ENCODE measurements around the gene WTAP. TPM values are rescaled to one million over a fixed set of nuclear protein-coding genes. Genes with fewer than 3 reads are reported as not detected.

Gene WTAP
- total RNA-seq, 1 experiment from 2014 or later: 44.7 TPM

- Histone ChIP-seq H3K4me3 (no peak overlapping the region), H3K36me3 (ENCODE audit: low read depth) (peaks cover 27% of the 10 kb centered on the region), H3K79me2 (ENCODE audit: low read depth) (no peaks in the 10 kb centered on the region), H3K4me1 (replicated peaks; ENCODE audit: insufficient read depth) (no peaks in the 10 kb centered on the region), H3K4me2 (no peak overlapping the region), H2AFZ (no peak overlapping the region), H3K27me3 (ENCODE audit: insufficient read depth, low read depth) (no peaks in the 10 kb centered on the region), H3F3A (ENCODE audit: insufficient read depth, low read depth) (peaks cover 28% of the 10 kb centered on the region), H3K9me2 (ENCODE audit: insufficient read depth) (no peaks in the 10 kb centered on the region), H3K27ac (no peak overlapping the region), H4K20me1 (ENCODE audit: insufficient read depth) (0 out of 2 replicates have a peak, but pooled peaks cover 3% of the 10 kb centered on the region), H3K9me3 (ENCODE audit: insufficient read depth, low read depth) (no peaks in the 10 kb centered on the region)
- ChIA-PET CTCF (no interaction called here), POLR2A (ENCODE audit: unreplicated experiment) (no interaction called here)
- intact Hi-C loops (cut with micrococcal nuclease; ENCODE audit: unreplicated experiment): no loop called here
- DNase-seq: no peak
- TF ChIP-seq CTCF (conservative IDR thresholded peaks at IDR 0.05) (no peak), EZH2 (IDR thresholded peaks at IDR 0.05; ENCODE audit: low read depth) (no peak)
- BruUV-seq (replicated peaks): no TSS peak
Measured at GRCh38 chr6:159753081-159753872, 26.0 kb downstream of the WTAP start.

- Histone ChIP-seq H3K79me2 (ENCODE audit: low read depth) (no peaks in the 10 kb centered on the region), H3K9me2 (ENCODE audit: insufficient read depth) (no peaks in the 10 kb centered on the region), H3K4me2 (no peak overlapping the region), H3K27ac (no peak overlapping the region), H3K4me1 (replicated peaks; ENCODE audit: insufficient read depth) (no peaks in the 10 kb centered on the region), H3K36me3 (ENCODE audit: low read depth) (peaks cover 27% of the 10 kb centered on the region), H3F3A (ENCODE audit: insufficient read depth, low read depth) (peaks cover 36% of the 10 kb centered on the region), H2AFZ (no peak overlapping the region), H3K4me3 (no peak overlapping the region), H4K20me1 (ENCODE audit: insufficient read depth) (0 out of 2 replicates have a peak, but pooled peaks cover 3% of the 10 kb centered on the region), H3K27me3 (ENCODE audit: insufficient read depth, low read depth) (no peaks in the 10 kb centered on the region), H3K9me3 (ENCODE audit: insufficient read depth, low read depth) (no peaks in the 10 kb centered on the region)
- ChIA-PET CTCF (no interaction called here), POLR2A (ENCODE audit: unreplicated experiment) (no interaction called here)
- intact Hi-C loops (cut with micrococcal nuclease; ENCODE audit: unreplicated experiment): no loop called here
- no peak for DNase-seq
- no TSS peak for BruUV-seq (replicated peaks)
- TF ChIP-seq EZH2 (IDR thresholded peaks at IDR 0.05; ENCODE audit: low read depth) (no peak), CTCF (conservative IDR thresholded peaks at IDR 0.05) (no peak)
Measured at GRCh38 chr6:159754401-159754800, 27.1 kb downstream of the WTAP start.

- intact Hi-C loops (cut with micrococcal nuclease; ENCODE audit: unreplicated experiment): no loop called here
- Histone ChIP-seq H4K20me1 (ENCODE audit: insufficient read depth) (0 out of 2 replicates have a peak, but pooled peaks cover 3% of the 10 kb centered on the region), H3K9me3 (ENCODE audit: insufficient read depth, low read depth) (no peaks in the 10 kb centered on the region), H3K27ac (no peak overlapping the region), H3F3A (ENCODE audit: insufficient read depth, low read depth) (peaks cover 44% of the 10 kb centered on the region), H3K27me3 (ENCODE audit: insufficient read depth, low read depth) (no peaks in the 10 kb centered on the region), H3K4me1 (replicated peaks; ENCODE audit: insufficient read depth) (peaks cover 3% of the 10 kb centered on the region), H3K36me3 (ENCODE audit: low read depth) (peaks cover 27% of the 10 kb centered on the region), H3K9me2 (ENCODE audit: insufficient read depth) (no peaks in the 10 kb centered on the region), H3K4me2 (no peak overlapping the region), H2AFZ (no peak overlapping the region), H3K4me3 (no peak overlapping the region), H3K79me2 (ENCODE audit: low read depth) (no peaks in the 10 kb centered on the region)
- BruUV-seq (replicated peaks): TSS peak; percentile 7
- DNase-seq: no peak
- ChIA-PET CTCF (no interaction called here), POLR2A (ENCODE audit: unreplicated experiment) (no interaction called here)
- TF ChIP-seq EZH2 (IDR thresholded peaks at IDR 0.05; ENCODE audit: low read depth) (no peak), CTCF (conservative IDR thresholded peaks at IDR 0.05) (no peak)
Measured at GRCh38 chr6:159754959-159755914, 27.9 kb downstream of the WTAP start.
